Hematopoietic multipotent progenitor cell treated with erythropoietin and hydrocortisone succinate and interleukin-3 and kit ligand, for 8 days (in vitro differentiated cells): Measurements from ENCODE around the gene IRX5.

ENCODE experiments used
- DNase-seq: peaks from one replicate; pipeline ENCODE4 v3.0.0-alpha.2; 2015

The IRX5 gene

DNA sequence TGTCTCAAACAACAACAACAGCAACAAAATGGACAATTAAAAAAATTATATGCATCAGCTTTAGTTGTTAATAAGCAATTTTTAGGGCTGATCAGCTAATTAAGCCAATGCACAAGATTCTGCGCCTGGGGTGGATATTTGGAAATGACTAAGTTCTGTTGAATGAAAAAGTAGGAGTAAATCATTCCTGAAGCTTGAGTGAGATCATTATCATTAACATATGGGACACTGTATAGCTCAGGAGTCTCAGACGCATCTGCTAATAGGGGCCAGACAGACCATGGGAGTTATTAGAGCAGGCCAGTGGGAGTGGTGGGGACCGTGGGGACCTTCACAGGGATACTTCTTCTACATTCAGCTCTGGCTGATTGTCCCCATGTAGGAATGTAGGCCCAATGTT lies 22.8 kb downstream of the IRX5 start:
- DNase-seq: no peak

GRCh38 chr16:54954220-54954619 lies 23.6 kb downstream of the IRX5 start:
- DNase-seq: no peak

DNA sequence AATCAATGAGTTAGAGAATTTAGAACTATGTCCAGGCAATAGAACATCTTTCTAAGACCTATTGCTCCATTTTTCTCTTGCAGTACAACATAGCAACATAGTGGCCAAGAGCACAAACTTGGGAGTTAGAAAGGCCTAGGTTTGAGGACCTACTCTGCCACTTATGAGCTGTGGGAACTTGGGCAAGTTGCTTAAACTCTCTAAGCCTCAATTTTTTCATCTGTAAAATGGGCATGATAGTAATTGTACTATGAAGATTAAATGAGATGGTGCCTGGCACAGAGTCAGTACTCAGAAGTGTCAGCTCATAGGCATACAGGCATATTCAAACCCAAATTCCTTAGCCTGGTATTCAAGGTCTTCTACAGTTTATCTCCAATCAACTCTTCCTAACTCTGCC lies 25.1 kb downstream of the IRX5 start:
- no peak for DNase-seq

GRCh38 chr16:54957403-54958166 lies 26.9 kb downstream of the IRX5 start:
- peak; percentile 62 for DNase-seq

DNA sequence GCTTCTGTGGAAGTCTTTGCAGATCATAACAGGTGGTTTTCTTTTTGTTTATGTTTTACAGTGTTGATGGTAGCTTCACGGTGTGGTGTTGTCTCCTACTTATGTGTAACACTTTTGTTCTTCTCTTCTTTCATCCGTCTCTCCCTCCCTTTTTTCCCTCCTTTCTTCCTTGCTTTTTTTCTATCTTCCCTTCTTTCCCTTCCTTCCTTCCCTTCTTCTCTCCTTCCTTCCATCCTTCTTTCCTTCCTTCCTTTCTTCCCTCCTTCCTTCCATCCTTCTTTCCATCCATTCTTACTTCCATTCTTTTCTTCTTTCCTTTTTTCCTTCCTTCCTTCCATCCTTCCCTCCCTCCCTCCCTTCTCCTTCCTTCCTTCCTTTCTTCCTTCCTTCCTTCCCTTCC lies 31.4 kb downstream of the IRX5 start:
- no peak for DNase-seq

DNA sequence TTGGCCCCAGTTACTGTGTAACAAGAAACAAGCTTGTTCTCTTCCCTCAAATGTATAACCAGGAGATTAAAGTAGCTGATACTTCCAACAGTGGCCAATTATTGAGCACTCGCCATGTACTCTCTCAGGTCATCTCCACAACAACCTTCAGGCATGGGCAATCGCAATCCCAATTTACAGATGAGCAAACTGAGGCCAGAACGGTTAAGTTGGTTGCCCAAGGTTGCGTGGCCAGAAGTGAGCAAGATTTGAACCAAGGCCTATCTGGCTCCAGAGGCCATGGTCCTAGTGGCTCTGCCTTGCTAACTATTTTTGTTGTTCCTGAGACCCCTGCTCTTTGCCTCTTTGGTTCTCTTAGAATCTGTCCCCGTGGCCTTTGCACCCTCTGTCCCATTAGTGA lies 33.6 kb downstream of the IRX5 start:
- no peak for DNase-seq

- DNase-seq: no peak
Observed at GRCh38 chr16:54965464-54965863, 34.8 kb downstream of the IRX5 start.

- no peak for DNase-seq
Observed at GRCh38 chr16:54968011-54968410, 37.3 kb downstream of the IRX5 start.

DNA sequence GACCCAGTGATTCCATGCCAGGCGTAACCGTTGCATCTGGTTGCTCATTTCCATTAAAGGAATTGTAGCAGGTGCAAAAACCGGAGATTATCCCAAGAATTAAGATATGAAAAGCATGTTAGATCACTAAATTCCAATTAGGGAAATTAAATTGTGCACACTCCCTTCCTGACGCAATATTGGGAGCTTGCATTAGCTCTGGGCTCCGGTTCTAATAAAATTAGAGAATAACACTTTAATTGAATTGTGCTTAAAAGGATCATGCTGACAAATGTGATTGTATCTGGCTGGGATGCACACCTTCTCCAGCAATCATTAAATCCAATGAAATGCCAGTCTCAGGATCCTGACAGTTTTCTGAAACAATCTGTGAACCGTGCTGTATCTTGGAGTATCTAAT lies 38.1 kb downstream of the IRX5 start:
- no peak for DNase-seq

DNA sequence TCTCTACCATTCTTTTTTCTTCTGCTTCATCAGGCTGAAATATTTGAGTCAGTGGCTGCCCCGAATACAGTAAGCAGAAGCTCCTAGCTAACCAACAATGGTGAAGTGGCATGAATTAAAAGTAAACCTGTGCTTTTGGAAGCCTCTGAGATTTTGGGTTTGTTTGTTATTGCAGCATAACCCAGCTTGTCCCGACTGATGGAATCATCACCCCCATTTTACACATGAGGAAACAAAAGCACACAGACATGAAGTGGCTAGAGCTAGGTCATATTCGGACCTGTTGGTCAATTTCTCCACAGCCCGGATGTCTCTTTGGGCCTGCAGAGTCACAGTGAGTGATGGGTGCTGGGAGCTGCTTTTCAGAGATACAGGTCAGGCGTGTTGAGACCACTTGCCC lies 39.4 kb downstream of the IRX5 start:
- no peak for DNase-seq

DNA sequence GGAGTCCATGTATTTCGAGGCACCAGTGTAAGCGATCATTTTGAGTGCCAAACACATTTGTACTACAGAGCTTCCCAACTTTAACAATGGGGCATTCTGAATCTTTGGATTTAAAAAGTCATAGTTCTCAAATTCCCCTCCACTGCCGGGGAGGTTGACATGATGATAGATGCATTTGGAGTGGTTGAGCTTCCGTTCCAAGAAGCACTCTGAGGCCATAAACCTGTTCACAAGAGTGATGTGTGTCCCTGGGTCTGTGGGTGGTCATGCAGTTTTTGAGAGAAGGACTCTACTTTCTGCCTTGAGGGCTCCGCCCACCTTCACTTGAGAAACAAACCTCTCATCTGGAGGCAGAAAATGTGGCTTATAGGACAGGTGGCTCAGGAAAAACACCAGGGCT lies 43.7 kb downstream of the IRX5 start:
- no peak for DNase-seq

GRCh38 chr16:54976651-54977200 lies 46.1 kb downstream of the IRX5 start:
- no peak for DNase-seq

DNA sequence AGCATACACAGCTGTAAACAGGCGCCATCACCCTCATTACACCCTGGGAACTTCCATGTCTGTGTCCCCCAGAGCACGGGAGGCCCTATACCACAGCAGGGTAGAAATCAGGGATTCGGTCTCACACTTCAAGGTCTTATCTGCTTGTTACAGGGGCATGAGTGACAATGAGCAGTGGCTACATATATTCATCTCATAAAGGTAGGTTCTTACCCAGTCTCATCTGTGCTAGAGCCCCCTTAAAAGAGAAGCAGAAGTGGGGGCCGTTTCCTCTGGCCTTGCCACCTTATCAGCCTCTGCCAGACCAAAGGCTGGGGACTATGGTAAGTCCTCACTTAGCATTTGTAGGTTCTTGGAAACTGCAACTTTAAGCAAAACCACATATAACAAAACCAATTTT lies 46.5 kb downstream of the IRX5 start:
- DNase-seq: no peak

DNA sequence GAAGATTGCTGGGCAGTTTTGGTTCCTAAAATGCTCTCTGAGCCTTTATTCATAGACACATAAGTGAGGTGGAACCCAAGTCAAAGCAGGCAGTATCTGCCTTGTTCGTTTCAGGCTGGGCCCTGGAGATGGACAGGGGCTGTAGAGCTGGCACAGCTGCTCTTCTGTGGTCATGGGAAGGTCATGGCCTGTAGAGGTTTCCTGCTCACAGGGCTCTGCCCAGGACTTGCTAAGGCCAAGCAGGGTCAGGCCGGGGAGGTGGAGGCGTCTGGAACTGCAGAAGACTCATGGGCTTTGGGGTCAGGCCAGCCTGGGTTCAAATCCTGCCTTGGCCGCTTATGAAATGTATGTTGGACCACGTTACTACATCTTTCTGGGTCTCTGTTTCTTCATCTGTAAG lies 50.2 kb downstream of the IRX5 start:
- DNase-seq: no peak
